Body of pancreas (tissue), 4 donors: ENCODE results near the gene USP7.
A peak's percentile ranks its signal among the peaks of the same experiment; 100 is the strongest.

Experiments used
- CTCF ChIP-seq, 7 experiments: fragments of 450-650 bp in 4 of 7; fragments of 200-600 bp in 3 of 7; sonication (generic) in 3 of 7; IDR thresholded peaks; one replicate each; pipeline ENCODE4 v1.5.1; 2016 to 2019; ENCODE audit warnings: antibody characterized with exemption in 7 of 7
- POLR2A ChIP-seq, 3 donors: fragments of 450-650 bp; IDR thresholded peaks; one replicate each; pipeline ENCODE4 v1.6.1; 2016; ENCODE audit warnings: antibody characterized with exemption in 3 of 3, mild to moderate bottlenecking in 2 of 3

GRCh38 chr16:8866118-8866883 is 97.4 kb downstream of the USP7 start:
- TF ChIP-seq CTCF (IDR thresholded peaks at IDR 0.05), result no peak
- TF ChIP-seq POLR2A (IDR thresholded peaks at IDR 0.05), result peak in 2 of 3 donors; percentile 21 to 53
